ENCODE measurements around the gene S100A2.

GRCh38 chr1:153556348-153556747 lies 9.3 kb downstream of the S100A2 start:
- TF ChIP-seq, protein P1, sequence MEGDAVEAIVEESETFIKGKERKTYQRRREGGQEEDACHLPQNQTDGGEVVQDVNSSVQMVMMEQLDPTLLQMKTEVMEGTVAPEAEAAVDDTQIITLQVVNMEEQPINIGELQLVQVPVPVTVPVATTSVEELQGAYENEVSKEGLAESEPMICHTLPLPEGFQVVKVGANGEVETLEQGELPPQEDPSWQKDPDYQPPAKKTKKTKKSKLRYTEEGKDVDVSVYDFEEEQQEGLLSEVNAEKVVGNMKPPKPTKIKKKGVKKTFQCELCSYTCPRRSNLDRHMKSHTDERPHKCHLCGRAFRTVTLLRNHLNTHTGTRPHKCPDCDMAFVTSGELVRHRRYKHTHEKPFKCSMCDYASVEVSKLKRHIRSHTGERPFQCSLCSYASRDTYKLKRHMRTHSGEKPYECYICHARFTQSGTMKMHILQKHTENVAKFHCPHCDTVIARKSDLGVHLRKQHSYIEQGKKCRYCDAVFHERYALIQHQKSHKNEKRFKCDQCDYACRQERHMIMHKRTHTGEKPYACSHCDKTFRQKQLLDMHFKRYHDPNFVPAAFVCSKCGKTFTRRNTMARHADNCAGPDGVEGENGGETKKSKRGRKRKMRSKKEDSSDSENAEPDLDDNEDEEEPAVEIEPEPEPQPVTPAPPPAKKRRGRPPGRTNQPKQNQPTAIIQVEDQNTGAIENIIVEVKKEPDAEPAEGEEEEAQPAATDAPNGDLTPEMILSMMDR (IDR thresholded peaks at IDR 0.05), result no peak
- no peak for TF ChIP-seq POLR2A (IDR thresholded peaks at IDR 0.05)

Data from right lobe of liver (tissue), 4 donors.